Natural killer cell (primary cell): ENCODE data around the gene CASK. TPM values are rescaled to one million over a fixed set of nuclear protein-coding genes. Genes with fewer than 3 reads are reported as not detected.
A peak's percentile ranks its signal among the peaks of the same experiment; 100 is the strongest.

ENCODE experiments used
- ATAC-seq, 3 donors: fragments of 150-1000 bp in 2 of 3; fragments of 200-7000 bp in 1 of 3; cut with Tn5 transposase; 1 replicate in 1 of 3; 2 replicates in 2 of 3; pipeline ENCODE4 v1.10.0; 2021; ENCODE audit warnings: mild to moderate bottlenecking in 2 of 3, moderate library complexity in 2 of 3
- DNase-seq, 2 donors: peaks; one replicate each; pipeline versions ENCODE4 v3.0.0 to v3.0.0-alpha.2; 2013 to 2021; ENCODE audit warnings: mixed read lengths in 1 of 2
- H3K27ac ChIP-seq: one replicate; pipeline ENCODE4 v1.5.1; 2013; ENCODE audit warnings: mild to moderate bottlenecking, low read length
- H3K27me3 ChIP-seq: one replicate; pipeline ENCODE4 v1.6.1; 2013; ENCODE audit warnings: low read length; ENCODE audit not compliant: control insufficient read depth, insufficient read depth
- H3K36me3 ChIP-seq: one replicate; pipeline ENCODE4 v1.6.1; 2013; ENCODE audit warnings: low read length; ENCODE audit not compliant: control insufficient read depth, insufficient read depth
- H3K4me1 ChIP-seq: one replicate; pipeline ENCODE4 v1.6.1; 2013; ENCODE audit warnings: low read length; ENCODE audit not compliant: control insufficient read depth, insufficient read depth
- H3K4me3 ChIP-seq: one replicate; pipeline ENCODE4 v1.5.1; 2013; ENCODE audit warnings: low read length
- H3K9me3 ChIP-seq: one replicate; pipeline ENCODE4 v1.6.1; 2013; ENCODE audit warnings: low read length; ENCODE audit not compliant: control insufficient read depth, insufficient read depth
- H3K27ac Mint-ChIP-seq, 2 donors: one replicate each; pipeline ENCODE4 v1.8.0; 2022; ENCODE audit warnings: mild to moderate bottlenecking in 2 of 2, mixed read lengths in 2 of 2, moderate library complexity in 1 of 2
- H3K27me3 Mint-ChIP-seq, 2 donors: one replicate each; pipeline ENCODE4 v1.8.0; 2022; ENCODE audit warnings: low read depth in 2 of 2, mixed read lengths in 2 of 2
- H3K36me3 Mint-ChIP-seq: one replicate; pipeline ENCODE4 v1.8.0; 2022; ENCODE audit warnings: mixed read lengths
- H3K4me1 Mint-ChIP-seq, 2 donors: one replicate each; pipeline ENCODE4 v1.8.0; 2022; ENCODE audit warnings: mixed read lengths in 2 of 2
- H3K4me3 Mint-ChIP-seq: one replicate; pipeline ENCODE4 v1.8.0; 2022; ENCODE audit warnings: mild to moderate bottlenecking, moderate library complexity, mixed read lengths
- H3K9me3 Mint-ChIP-seq, 2 donors: one replicate each; pipeline ENCODE4 v1.8.0; 2022; ENCODE audit warnings: mixed read lengths in 2 of 2
- WGBS: methylation state at CpG from one replicate; pipeline ENCODE4 v1.1.7; 2013; ENCODE audit warnings: missing lambda C conversion rate; ENCODE audit not compliant: insufficient coverage; 5-methylcytosine and 5-hydroxymethylcytosine counted together
- intact Hi-C: fragments of 100-400 bp; cut with micrococcal nuclease; formaldehyde crosslinking; loops from one replicate; pipeline ENCODE4 v1.14.2; 2022
- total RNA-seq, 4 donors: library from RNA; stranded (reverse); fragments of 120-200 nt in 1 of 4; gene quantifications; one replicate each; pipeline versions ENCODE4 v1.2.3 to v1.2.4, GENCODE V29; 2013 to 2022
- TF ChIP-seq, protein P1 (sequence below): fragments of 200-600 bp; IDR thresholded peaks from one replicate; pipeline ENCODE4 v1.8.0; 2022; ENCODE audit warnings: antibody characterized with exemption

CASK gene
- total RNA-seq, 3 donors from 2014 or later (not counting 1 experiment from before 2014, with no cell fraction given): 23.5 to 27.9 (median 25.6) TPM

DNA sequence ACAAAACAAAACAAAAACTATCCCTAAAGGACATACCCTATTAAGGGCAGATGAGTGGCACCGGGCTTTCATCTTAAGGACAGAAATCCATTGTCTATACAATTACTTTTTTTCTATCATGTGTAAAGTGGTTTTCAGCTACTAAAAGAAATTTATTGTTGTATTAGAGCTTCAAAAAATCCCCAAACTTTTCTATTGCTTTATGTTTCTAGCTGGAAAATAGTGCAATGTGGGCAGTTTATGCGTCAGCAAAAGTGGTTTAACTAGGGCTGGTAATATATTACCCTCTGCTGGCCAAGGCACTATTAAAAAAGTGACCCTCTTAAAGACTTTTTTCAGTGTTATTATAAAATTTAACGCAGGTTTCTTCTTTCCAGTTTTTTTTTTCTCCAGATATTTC is 214.9 kb downstream of the CASK start:
- no peak for ATAC-seq
- intact Hi-C loops: no loop called here
- no peaks in the 10 kb centered on the region for H3K9me3 ChIP-seq
- H3K36me3 ChIP-seq: no peaks in the 10 kb centered on the region
- peaks cover 39 to 44% of the 10 kb centered on the region in 2 donors for H3K4me1 Mint-ChIP-seq
- no peak overlapping the region for H3K4me3 ChIP-seq
- no peaks in the 10 kb centered on the region for H3K36me3 Mint-ChIP-seq
- WGBS: no CpG with 5 or more reads among the region's 3 CpGs
- no peak for DNase-seq
- H3K27ac ChIP-seq: no peak overlapping the region
- peaks cover 21% of the 10 kb centered on the region for H3K4me1 ChIP-seq
- no peaks in the 10 kb centered on the region for H3K27me3 ChIP-seq
- H3K27ac Mint-ChIP-seq: no peak overlapping the region
- TF ChIP-seq, protein P1, sequence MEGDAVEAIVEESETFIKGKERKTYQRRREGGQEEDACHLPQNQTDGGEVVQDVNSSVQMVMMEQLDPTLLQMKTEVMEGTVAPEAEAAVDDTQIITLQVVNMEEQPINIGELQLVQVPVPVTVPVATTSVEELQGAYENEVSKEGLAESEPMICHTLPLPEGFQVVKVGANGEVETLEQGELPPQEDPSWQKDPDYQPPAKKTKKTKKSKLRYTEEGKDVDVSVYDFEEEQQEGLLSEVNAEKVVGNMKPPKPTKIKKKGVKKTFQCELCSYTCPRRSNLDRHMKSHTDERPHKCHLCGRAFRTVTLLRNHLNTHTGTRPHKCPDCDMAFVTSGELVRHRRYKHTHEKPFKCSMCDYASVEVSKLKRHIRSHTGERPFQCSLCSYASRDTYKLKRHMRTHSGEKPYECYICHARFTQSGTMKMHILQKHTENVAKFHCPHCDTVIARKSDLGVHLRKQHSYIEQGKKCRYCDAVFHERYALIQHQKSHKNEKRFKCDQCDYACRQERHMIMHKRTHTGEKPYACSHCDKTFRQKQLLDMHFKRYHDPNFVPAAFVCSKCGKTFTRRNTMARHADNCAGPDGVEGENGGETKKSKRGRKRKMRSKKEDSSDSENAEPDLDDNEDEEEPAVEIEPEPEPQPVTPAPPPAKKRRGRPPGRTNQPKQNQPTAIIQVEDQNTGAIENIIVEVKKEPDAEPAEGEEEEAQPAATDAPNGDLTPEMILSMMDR: no peak
- no peaks in the 10 kb centered on the region for H3K9me3 Mint-ChIP-seq
- no peak overlapping the region for H3K4me3 Mint-ChIP-seq
- peaks cover 20 to 62% of the 10 kb centered on the region in 2 donors for H3K27me3 Mint-ChIP-seq

DNA sequence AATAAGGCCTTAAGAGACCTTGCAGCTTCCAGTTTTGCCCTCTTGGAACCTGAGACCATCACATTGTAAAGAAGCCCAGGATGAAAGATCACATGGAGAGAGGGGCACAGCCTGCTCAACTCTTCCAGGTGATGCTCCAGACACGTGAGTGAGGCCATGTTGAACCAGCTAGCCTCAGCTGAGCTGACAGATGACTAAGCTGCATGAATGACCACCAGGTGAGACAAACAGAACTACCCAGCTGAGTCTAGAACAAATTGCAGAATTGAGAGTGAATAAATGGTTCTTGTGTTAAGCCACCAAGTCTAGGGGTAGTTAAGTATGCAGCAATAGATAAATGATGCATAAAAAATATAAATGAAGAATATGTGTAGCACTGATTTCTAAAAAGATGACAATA is 216.1 kb downstream of the CASK start:
- TF ChIP-seq, protein P1: no peak
- H3K4me1 Mint-ChIP-seq: peaks cover 48 to 49% of the 10 kb centered on the region in 2 donors
- no peaks in the 10 kb centered on the region for H3K36me3 Mint-ChIP-seq
- H3K27me3 ChIP-seq: no peaks in the 10 kb centered on the region
- no peaks in the 10 kb centered on the region for H3K9me3 Mint-ChIP-seq
- intact Hi-C loops: no loop called here
- no peaks in the 10 kb centered on the region for H3K9me3 ChIP-seq
- no peaks in the 10 kb centered on the region for H3K36me3 ChIP-seq
- no peak overlapping the region for H3K27ac Mint-ChIP-seq
- H3K4me1 ChIP-seq: peaks cover 21% of the 10 kb centered on the region
- DNase-seq (no peak), ATAC-seq (no peak)
- 72% methylated on average over 1 of the region's 1 CpG for WGBS
- H3K4me3 ChIP-seq: no peak overlapping the region
- peak overlapping the region; percentile 19 for H3K4me3 Mint-ChIP-seq
- H3K27me3 Mint-ChIP-seq: peaks cover 15 to 53% of the 10 kb centered on the region in 2 donors
- no peak overlapping the region for H3K27ac ChIP-seq

DNA sequence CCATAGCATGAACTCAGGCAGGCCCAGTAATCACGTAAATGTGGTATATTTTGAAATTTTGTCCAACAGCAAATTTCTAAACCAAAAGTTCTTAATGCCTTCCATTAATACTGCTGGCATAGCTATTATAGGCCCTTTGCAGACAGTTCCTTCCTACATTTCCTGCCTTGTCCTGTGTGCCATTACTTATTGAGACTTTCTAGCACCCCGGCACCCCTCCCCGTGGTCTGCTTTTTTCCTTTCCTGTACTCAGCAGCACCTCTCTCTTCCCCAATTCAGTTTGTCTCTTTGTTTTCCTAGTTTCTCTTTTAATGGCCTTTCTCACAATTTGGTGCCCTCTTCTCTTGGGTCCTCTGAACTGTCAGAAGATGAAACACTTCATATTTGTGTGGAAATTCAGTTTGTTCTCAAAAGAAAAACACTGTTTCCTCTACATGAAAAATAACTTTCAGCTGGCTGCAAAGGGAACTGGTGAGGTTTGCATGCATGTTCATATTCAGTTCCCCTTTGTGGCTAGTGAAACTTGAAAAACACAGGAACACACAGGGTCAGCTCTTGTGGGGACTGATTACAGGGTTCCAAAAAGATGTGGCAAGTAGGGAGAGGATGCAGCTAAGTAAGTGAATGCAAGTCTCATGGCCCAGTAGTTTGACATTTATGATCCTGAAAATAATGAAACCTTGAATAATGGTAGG is 217.5 kb downstream of the CASK start:
- peak overlapping the region; percentile 38 for H3K27ac ChIP-seq
- ATAC-seq: no peak
- no peaks in the 10 kb centered on the region for H3K9me3 Mint-ChIP-seq

More for the DNA sequence above, 217.5 kb downstream of the CASK start:
- TF ChIP-seq, protein P1: no peak
- no peak overlapping the region for H3K4me3 ChIP-seq
- Mint-ChIP-seq H3K4me1 (peaks cover 48 to 49% of the 10 kb centered on the region in 2 donors), H3K27ac (peak overlapping the region in 1 of 2 donors; percentile 21), H3K4me3 (peak overlapping the region; percentile 14), H3K36me3 (no peaks in the 10 kb centered on the region), H3K27me3 (peaks cover 15 to 53% of the 10 kb centered on the region in 2 donors)
- DNase-seq: no peak
- WGBS: 30% methylated on average over 3 of the region's 3 CpGs
- H3K9me3 ChIP-seq: no peaks in the 10 kb centered on the region
- no peaks in the 10 kb centered on the region for H3K36me3 ChIP-seq
- peaks cover 21% of the 10 kb centered on the region for H3K4me1 ChIP-seq
- H3K27me3 ChIP-seq: no peaks in the 10 kb centered on the region
- intact Hi-C loops: no loop called here
